Smooth muscle cell (in vitro differentiated cells): ENCODE results near the gene LDHB. TPM values are rescaled to one million over a fixed set of nuclear protein-coding genes. Genes with fewer than 3 reads are reported as not detected.
"Not testable (repeated sequence)": the region's sequence is repeated elsewhere in the genome, so short reads cannot be mapped to it uniquely, and the experiment has no call there.

Experiments
- DNase-seq: peaks from one replicate; lab custom pipeline; 2025; ENCODE audit not compliant: unreplicated experiment; lab: John Stamatoyannopoulos, UW
- H2AFZ ChIP-seq: fragments of 200-600 bp; sonication (generic); 2 replicates; pipeline ENCODE4 v1.6.0; 2016; ENCODE audit warnings: antibody characterized with exemption, low read depth, mild to moderate bottlenecking
- H3F3A ChIP-seq: fragments of 200-600 bp; sonication (generic); 2 replicates; pipeline ENCODE4 v1.6.0; 2017; ENCODE audit warnings: antibody characterized with exemption, low read depth
- H3K27ac ChIP-seq: fragments of 200-600 bp; sonication (generic); 2 replicates; pipeline ENCODE4 v1.5.1; 2016; ENCODE audit warnings: low read depth, mild to moderate bottlenecking
- H3K27me3 ChIP-seq: fragments of 200-600 bp; sonication (generic); 2 replicates; pipeline ENCODE4 v1.6.1; 2016; ENCODE audit warnings: low read depth, mild to moderate bottlenecking
- H3K36me3 ChIP-seq: fragments of 200-600 bp; sonication (generic); 2 replicates; pipeline ENCODE4 v1.5.1; 2016; ENCODE audit warnings: low read depth
- H3K4me1 ChIP-seq: fragments of 200-600 bp; sonication (generic); 2 replicates; pipeline ENCODE4 v1.5.1; 2016; ENCODE audit warnings: low read depth
- H3K4me2 ChIP-seq: fragments of 200-600 bp; sonication (generic); 2 replicates; pipeline ENCODE4 v1.6.0; 2016; ENCODE audit warnings: mild to moderate bottlenecking
- H3K4me3 ChIP-seq: fragments of 200-600 bp; sonication (generic); 2 replicates; pipeline ENCODE4 v1.5.1; 2016; ENCODE audit warnings: mild to moderate bottlenecking
- H3K79me2 ChIP-seq: fragments of 200-600 bp; sonication (generic); 2 replicates; pipeline ENCODE4 v1.6.0; 2016; ENCODE audit warnings: low read depth, mild to moderate bottlenecking
- H3K9ac ChIP-seq: fragments of 200-600 bp; sonication (generic); 2 replicates; pipeline ENCODE4 v1.6.0; 2016; ENCODE audit warnings: low read depth
- H3K9me3 ChIP-seq: fragments of 200-600 bp; sonication (generic); replicated peaks from 2 replicates; pipeline ENCODE4 v1.5.1; 2016; ENCODE audit warnings: low read depth
- H4K20me1 ChIP-seq: fragments of 200-600 bp; sonication (generic); 2 replicates; pipeline ENCODE4 v1.6.0; 2016; ENCODE audit warnings: low read depth
- CTCF ChIP-seq: fragments of 200-600 bp; sonication (generic); IDR thresholded peaks from 2 replicates; pipeline ENCODE4 v1.5.1; 2017; ENCODE audit warnings: borderline replicate concordance, mild to moderate bottlenecking, antibody characterized with exemption; ENCODE audit not compliant: insufficient read depth, poor library complexity, severe bottlenecking
- WGBS: methylation state at CpG from one replicate; pipeline ENCODE4 v1.1.7; 2016; ENCODE audit warnings: low lambda C conversion rate; 5-methylcytosine and 5-hydroxymethylcytosine counted together
- polyA plus RNA-seq: library from polyadenylated mRNA; unstranded; fragments of >200 nt; fragmentation: Nextera tagmentation; extraction: Ambion mirVana; gene quantifications from 2 replicates; pipeline ENCODE4 v1.2.1, GENCODE V29; 2016
- total RNA-seq: library from RNA; depleted of rRNA; stranded (reverse); fragments of >200 nt; gene quantifications from 2 replicates; pipeline ENCODE4 v1.2.3, GENCODE V29; 2014

Gene LDHB
- total and polyA plus RNA-seq, 2 experiments from 2014 or later = 328 to 427 TPM

- H3K9ac ChIP-seq = no peak overlapping the region
- H2AFZ ChIP-seq = no peak overlapping the region
- 89% methylated on average over 7 of the region's 7 CpGs for WGBS
- no peaks in the 10 kb centered on the region for H3K27me3 ChIP-seq
- H3K9me3 ChIP-seq = no peaks in the 10 kb centered on the region
- no peaks in the 10 kb centered on the region for H3F3A ChIP-seq
- no peak for TF ChIP-seq CTCF
- DNase-seq = no peak
- H3K4me2 ChIP-seq = no peak overlapping the region
- H3K79me2 ChIP-seq = no peaks in the 10 kb centered on the region
- no peaks in the 10 kb centered on the region for H3K36me3 ChIP-seq
- no peaks in the 10 kb centered on the region for H4K20me1 ChIP-seq
- no peaks in the 10 kb centered on the region for H3K4me1 ChIP-seq
- H3K27ac ChIP-seq = no peak overlapping the region
- no peak overlapping the region for H3K4me3 ChIP-seq
Measured at GRCh38 chr12:21665816-21666215, 8.2 kb upstream of the LDHB start.

GRCh38 chr12:21662122-21662792 lies 4.6 kb upstream of the LDHB start:
- WGBS = 90% methylated on average over 26 of the region's 27 CpGs
- H3K4me2 ChIP-seq = no peak overlapping the region
- H3F3A ChIP-seq = no peaks in the 10 kb centered on the region
- no peak for DNase-seq
- no peak overlapping the region for H3K27ac ChIP-seq
- H3K9me3 ChIP-seq = no peaks in the 10 kb centered on the region
- no peaks in the 10 kb centered on the region for H4K20me1 ChIP-seq
- no peak for TF ChIP-seq CTCF
- no peaks in the 10 kb centered on the region for H3K36me3 ChIP-seq
- no peak overlapping the region for H3K9ac ChIP-seq
- H3K79me2 ChIP-seq = no peaks in the 10 kb centered on the region
- H2AFZ ChIP-seq = no peak overlapping the region
- H3K27me3 ChIP-seq = no peaks in the 10 kb centered on the region
- H3K4me1 ChIP-seq = no peaks in the 10 kb centered on the region
- H3K4me3 ChIP-seq = no peak overlapping the region

- not testable (repeated sequence) for H2AFZ ChIP-seq, H3K79me2 ChIP-seq, H3K9ac ChIP-seq, H3K9me3 ChIP-seq, H3K36me3 ChIP-seq, H3K27me3 ChIP-seq, H3K27ac ChIP-seq, DNase-seq, H3F3A ChIP-seq, H3K4me1 ChIP-seq, H3K4me2 ChIP-seq, H3K4me3 ChIP-seq, H4K20me1 ChIP-seq
- WGBS = 95% methylated on average over 36 of the region's 44 CpGs
Measured at GRCh38 chr12:21661396-21662093, 3.9 kb upstream of the LDHB start.

- H3K4me2 ChIP-seq = no peak overlapping the region
- no peaks in the 10 kb centered on the region for H3K36me3 ChIP-seq
- H4K20me1 ChIP-seq = peaks cover 19% of the 10 kb centered on the region
- H3F3A ChIP-seq = no peaks in the 10 kb centered on the region
- H3K9me3 ChIP-seq = no peaks in the 10 kb centered on the region
- no peak for TF ChIP-seq CTCF
- H3K9ac ChIP-seq = no peak overlapping the region
- no peaks in the 10 kb centered on the region for H3K27me3 ChIP-seq
- H2AFZ ChIP-seq = no peak overlapping the region
- DNase-seq = no peak
- peaks cover 14% of the 10 kb centered on the region for H3K4me1 ChIP-seq
- H3K4me3 ChIP-seq = no peak overlapping the region
- H3K79me2 ChIP-seq = peaks cover 28% of the 10 kb centered on the region
- no peak overlapping the region for H3K27ac ChIP-seq
- WGBS = 85% methylated on average over 1 of the region's 1 CpG
Measured at GRCh38 chr12:21659383-21659782, 1.7 kb upstream of the LDHB start.
